ENCODE results near the gene CTNNA2.

DNA sequence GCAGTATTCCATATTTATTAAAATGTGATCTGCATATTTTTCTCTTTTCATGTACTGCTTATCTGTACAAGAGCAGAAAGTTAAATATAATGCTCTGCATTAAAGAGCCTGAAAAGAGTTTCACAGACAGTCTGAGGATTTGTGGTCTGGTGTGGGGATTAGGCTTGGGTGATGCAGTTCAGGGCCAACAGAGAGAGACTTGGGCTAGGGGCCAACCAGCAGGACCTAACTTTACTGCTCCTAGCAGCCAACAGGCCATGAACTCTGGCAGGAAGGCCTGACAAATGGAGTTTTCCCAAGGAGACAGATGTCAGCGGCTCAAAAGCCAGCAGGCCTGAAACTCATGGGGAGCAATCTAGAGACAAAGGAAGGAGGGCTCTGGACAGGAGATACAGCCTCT, 622.1 kb downstream of the CTNNA2 start:
- TF ChIP-seq POLR2AphosphoS5 (IDR thresholded peaks at IDR 0.05; ENCODE audit: low read depth, low read length): no peak
- TF ChIP-seq EZH2phosphoT487 (IDR thresholded peaks at IDR 0.05; ENCODE audit: borderline replicate concordance, low read depth): no peak
- TF ChIP-seq, protein P1, sequence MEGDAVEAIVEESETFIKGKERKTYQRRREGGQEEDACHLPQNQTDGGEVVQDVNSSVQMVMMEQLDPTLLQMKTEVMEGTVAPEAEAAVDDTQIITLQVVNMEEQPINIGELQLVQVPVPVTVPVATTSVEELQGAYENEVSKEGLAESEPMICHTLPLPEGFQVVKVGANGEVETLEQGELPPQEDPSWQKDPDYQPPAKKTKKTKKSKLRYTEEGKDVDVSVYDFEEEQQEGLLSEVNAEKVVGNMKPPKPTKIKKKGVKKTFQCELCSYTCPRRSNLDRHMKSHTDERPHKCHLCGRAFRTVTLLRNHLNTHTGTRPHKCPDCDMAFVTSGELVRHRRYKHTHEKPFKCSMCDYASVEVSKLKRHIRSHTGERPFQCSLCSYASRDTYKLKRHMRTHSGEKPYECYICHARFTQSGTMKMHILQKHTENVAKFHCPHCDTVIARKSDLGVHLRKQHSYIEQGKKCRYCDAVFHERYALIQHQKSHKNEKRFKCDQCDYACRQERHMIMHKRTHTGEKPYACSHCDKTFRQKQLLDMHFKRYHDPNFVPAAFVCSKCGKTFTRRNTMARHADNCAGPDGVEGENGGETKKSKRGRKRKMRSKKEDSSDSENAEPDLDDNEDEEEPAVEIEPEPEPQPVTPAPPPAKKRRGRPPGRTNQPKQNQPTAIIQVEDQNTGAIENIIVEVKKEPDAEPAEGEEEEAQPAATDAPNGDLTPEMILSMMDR (IDR thresholded peaks at IDR 0.05): no peak
- TF ChIP-seq RAD21 (IDR thresholded peaks at IDR 0.05; ENCODE audit: low read length): no peak

Measured in SK-N-SH (cell line).